Measurements from ENCODE around the gene METRN.

METRN gene

DNA sequence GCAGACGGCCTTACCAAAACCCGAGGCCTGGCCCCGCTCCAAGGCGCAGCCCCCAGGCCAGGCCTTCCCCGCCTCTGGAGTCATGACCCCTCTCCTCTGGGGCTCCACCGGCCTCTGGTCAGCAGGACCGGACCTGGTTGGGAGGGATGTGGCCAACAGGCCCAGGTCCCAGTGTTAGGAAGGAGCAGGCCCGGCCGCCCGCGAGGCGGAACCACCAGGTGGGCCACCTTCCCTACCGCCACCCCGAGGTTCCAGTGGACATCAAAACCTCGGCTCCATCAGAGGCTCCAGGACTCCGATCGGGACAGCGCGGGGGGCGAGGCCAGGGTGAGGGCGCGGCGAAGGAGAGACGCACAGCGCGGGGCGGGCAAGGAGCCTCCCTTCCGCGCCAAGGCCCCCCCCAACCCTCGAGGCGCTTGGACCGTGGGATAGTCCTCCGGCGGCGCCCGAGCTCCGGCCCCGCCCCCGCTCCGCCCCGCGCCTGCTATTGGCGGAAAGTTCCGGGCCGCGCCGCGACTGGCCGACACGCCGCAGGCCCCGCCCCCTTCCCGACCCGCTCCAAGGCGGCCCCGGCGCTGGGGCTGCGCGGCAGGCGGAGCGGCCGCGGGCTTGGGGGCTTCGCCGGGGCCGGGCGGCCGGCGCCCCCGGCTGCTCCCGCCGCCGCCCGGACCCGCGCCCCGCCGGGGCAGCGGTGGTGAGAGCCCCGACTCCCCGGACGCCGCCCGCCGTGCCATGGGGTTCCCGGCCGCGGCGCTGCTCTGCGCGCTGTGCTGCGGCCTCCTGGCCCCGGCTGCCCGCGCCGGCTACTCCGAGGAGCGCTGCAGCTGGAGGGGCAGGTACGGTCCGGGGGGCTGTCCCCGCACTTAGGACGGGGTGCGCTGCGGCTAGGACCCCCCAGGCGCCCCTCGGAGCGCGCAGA lies at the start of gene METRN:
Gene METRN (plus strand): TSS at position 561 of the 919 bp plus-strand sequence. CDS start 172 bp downstream, at position 733.
- H3K27ac Mint-ChIP-seq = no peak within 1 kb of the TSS
- H3K4me3 Mint-ChIP-seq = peak within 1 kb of the TSS; percentile 78
- H3K27me3 Mint-ChIP-seq = peaks cover 3% of the 10 kb centered on the region
- H3K36me3 Mint-ChIP-seq = no peaks in the 10 kb centered on the region
- no peaks in the 10 kb centered on the region for H3K9me3 Mint-ChIP-seq (ENCODE audit: low read depth)
- peaks cover 16% of the 10 kb centered on the region for H3K4me1 Mint-ChIP-seq (ENCODE audit: low read depth)

GRCh38 chr16:666572-666971 lies 48.3 kb upstream of the METRN start:
- Mint-ChIP-seq H3K4me3 (no peak overlapping the region), H3K36me3 (no peaks in the 10 kb centered on the region), H3K27me3 (no peaks in the 10 kb centered on the region), H3K27ac (no peak overlapping the region), H3K4me1 (ENCODE audit: low read depth) (peaks cover 6% of the 10 kb centered on the region), H3K9me3 (ENCODE audit: low read depth) (no peaks in the 10 kb centered on the region)

GRCh38 chr16:667113-667779 lies 47.7 kb upstream of the METRN start:
- no peaks in the 10 kb centered on the region for H3K27me3 Mint-ChIP-seq
- H3K4me1 Mint-ChIP-seq (ENCODE audit: low read depth) = peaks cover 6% of the 10 kb centered on the region
- H3K4me3 Mint-ChIP-seq = peak overlapping the region; percentile 81
- H3K27ac Mint-ChIP-seq = peak overlapping the region; percentile 82
- no peaks in the 10 kb centered on the region for H3K9me3 Mint-ChIP-seq (ENCODE audit: low read depth)
- H3K36me3 Mint-ChIP-seq = no peaks in the 10 kb centered on the region

DNA sequence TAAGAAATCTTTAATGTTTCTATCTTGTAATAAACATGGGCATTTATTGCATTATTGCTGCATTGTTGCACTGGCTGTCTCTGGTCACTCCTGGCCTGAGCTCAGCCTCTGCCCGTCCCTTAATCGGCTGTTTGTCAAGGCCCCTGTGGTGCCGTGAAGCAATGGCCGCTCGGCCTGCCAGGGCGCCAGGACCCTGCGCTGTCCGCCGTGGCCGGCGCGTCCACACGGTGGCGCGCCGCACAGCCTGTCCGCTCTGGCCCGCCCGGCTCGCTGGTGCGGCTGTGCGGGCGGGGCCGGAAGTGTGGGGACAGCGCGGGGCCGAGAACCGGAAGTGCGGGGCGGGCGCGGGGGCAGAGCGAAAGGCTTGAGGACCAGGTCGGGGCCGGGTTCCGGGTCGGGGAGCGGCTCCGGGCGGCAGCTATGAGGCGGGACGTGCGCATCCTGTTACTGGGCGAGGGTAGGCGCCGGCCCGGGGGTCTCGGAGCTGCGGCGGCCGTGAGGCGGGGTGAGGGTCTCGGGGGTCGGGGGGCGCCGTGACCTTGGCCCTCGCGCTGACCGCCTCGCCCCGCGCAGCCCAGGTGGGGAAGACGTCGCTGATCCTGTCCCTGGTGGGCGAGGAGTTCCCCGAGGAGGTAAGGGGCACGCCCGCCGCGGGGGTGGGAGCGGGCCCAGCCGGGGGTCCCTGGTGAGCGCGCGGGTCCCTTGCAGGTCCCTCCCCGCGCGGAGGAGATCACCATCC lies 47.0 kb upstream of the METRN start, which contains the start of gene RHOT2:
Gene RHOT2 (plus strand): TSS at position 353 of the 739 bp plus-strand sequence. CDS start 68 bp downstream, at position 421.
- H3K9me3 Mint-ChIP-seq (ENCODE audit: low read depth) = no peaks in the 10 kb centered on the region
- H3K27me3 Mint-ChIP-seq = no peaks in the 10 kb centered on the region

GRCh38 chr16:668519-669171 lies 46.3 kb upstream of the METRN start:
- Mint-ChIP-seq H3K9me3 (ENCODE audit: low read depth) (no peaks in the 10 kb centered on the region), H3K4me1 (ENCODE audit: low read depth) (peaks cover 6% of the 10 kb centered on the region), H3K27ac (no peak overlapping the region), H3K36me3 (no peaks in the 10 kb centered on the region), H3K27me3 (no peaks in the 10 kb centered on the region), H3K4me3 (peak overlapping the region; percentile 79)

More for the DNA sequence above, 47.0 kb upstream of the METRN start, which contains the start of gene RHOT2:
- peak within 1 kb of the TSS; percentile 81 for H3K4me3 Mint-ChIP-seq
- peak within 1 kb of the TSS; percentile 82 for H3K27ac Mint-ChIP-seq
- H3K36me3 Mint-ChIP-seq = no peaks in the 10 kb centered on the region
- H3K4me1 Mint-ChIP-seq (ENCODE audit: low read depth) = peaks cover 6% of the 10 kb centered on the region

GRCh38 chr16:669666-670065 lies 45.3 kb upstream of the METRN start:
- peaks cover 6% of the 10 kb centered on the region for H3K4me1 Mint-ChIP-seq (ENCODE audit: low read depth)
- no peaks in the 10 kb centered on the region for H3K27me3 Mint-ChIP-seq
- no peaks in the 10 kb centered on the region for H3K36me3 Mint-ChIP-seq
- H3K9me3 Mint-ChIP-seq (ENCODE audit: low read depth) = no peaks in the 10 kb centered on the region
- no peak overlapping the region for H3K27ac Mint-ChIP-seq
- peak overlapping the region; percentile 79 for H3K4me3 Mint-ChIP-seq

- peaks cover 9% of the 10 kb centered on the region for H3K4me1 Mint-ChIP-seq (ENCODE audit: low read depth)
- peak overlapping the region; percentile 56 for H3K4me3 Mint-ChIP-seq
- no peaks in the 10 kb centered on the region for H3K9me3 Mint-ChIP-seq (ENCODE audit: low read depth)
- H3K27me3 Mint-ChIP-seq = no peaks in the 10 kb centered on the region
- no peak overlapping the region for H3K27ac Mint-ChIP-seq
- no peaks in the 10 kb centered on the region for H3K36me3 Mint-ChIP-seq
These were observed 44.2 kb upstream of the METRN start for GRCh38 chr16:670485-671352.

GRCh38 chr16:671353-672131 lies 43.4 kb upstream of the METRN start:
- Mint-ChIP-seq H3K36me3 (no peaks in the 10 kb centered on the region), H3K27me3 (no peaks in the 10 kb centered on the region), H3K4me3 (no peak overlapping the region), H3K27ac (no peak overlapping the region), H3K9me3 (ENCODE audit: low read depth) (no peaks in the 10 kb centered on the region), H3K4me1 (ENCODE audit: low read depth) (peaks cover 9% of the 10 kb centered on the region)

DNA sequence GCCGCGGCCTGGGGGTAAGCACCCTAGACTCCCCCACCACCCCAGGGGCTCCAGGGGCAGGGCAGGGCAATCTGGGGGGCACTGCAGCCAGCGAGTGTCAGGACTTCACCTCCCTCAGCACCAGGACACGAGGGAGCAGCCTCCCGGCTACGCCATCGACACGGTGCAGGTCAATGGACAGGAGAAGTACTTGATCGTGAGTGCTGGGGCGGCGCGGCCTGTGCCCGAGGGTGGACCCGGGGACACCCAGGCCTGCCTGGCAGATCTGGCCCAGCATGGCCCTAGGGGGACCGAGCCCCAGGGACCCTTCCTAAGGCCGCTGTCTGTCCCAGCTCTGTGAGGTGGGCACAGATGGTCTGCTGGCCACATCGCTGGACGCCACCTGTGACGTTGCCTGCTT lies 42.5 kb upstream of the METRN start:
- Mint-ChIP-seq H3K9me3 (ENCODE audit: low read depth) (no peaks in the 10 kb centered on the region), H3K27ac (no peak overlapping the region), H3K4me1 (ENCODE audit: low read depth) (peaks cover 9% of the 10 kb centered on the region)

GRCh38 chr16:672851-673250 lies 42.1 kb upstream of the METRN start:
- Mint-ChIP-seq H3K27me3 (no peaks in the 10 kb centered on the region), H3K4me1 (ENCODE audit: low read depth) (peaks cover 5% of the 10 kb centered on the region), H3K36me3 (no peaks in the 10 kb centered on the region), H3K9me3 (ENCODE audit: low read depth) (no peaks in the 10 kb centered on the region), H3K27ac (no peak overlapping the region), H3K4me3 (no peak overlapping the region)

More for the DNA sequence above, 42.5 kb upstream of the METRN start:
- no peaks in the 10 kb centered on the region for H3K27me3 Mint-ChIP-seq
- no peaks in the 10 kb centered on the region for H3K36me3 Mint-ChIP-seq
- no peak overlapping the region for H3K4me3 Mint-ChIP-seq

GRCh38 chr16:673399-673991 lies 41.4 kb upstream of the METRN start:
- Mint-ChIP-seq H3K9me3 (ENCODE audit: low read depth) (no peaks in the 10 kb centered on the region), H3K27ac (no peak overlapping the region), H3K4me3 (no peak overlapping the region), H3K36me3 (no peaks in the 10 kb centered on the region), H3K4me1 (ENCODE audit: low read depth) (peaks cover 5% of the 10 kb centered on the region), H3K27me3 (no peaks in the 10 kb centered on the region)

DNA sequence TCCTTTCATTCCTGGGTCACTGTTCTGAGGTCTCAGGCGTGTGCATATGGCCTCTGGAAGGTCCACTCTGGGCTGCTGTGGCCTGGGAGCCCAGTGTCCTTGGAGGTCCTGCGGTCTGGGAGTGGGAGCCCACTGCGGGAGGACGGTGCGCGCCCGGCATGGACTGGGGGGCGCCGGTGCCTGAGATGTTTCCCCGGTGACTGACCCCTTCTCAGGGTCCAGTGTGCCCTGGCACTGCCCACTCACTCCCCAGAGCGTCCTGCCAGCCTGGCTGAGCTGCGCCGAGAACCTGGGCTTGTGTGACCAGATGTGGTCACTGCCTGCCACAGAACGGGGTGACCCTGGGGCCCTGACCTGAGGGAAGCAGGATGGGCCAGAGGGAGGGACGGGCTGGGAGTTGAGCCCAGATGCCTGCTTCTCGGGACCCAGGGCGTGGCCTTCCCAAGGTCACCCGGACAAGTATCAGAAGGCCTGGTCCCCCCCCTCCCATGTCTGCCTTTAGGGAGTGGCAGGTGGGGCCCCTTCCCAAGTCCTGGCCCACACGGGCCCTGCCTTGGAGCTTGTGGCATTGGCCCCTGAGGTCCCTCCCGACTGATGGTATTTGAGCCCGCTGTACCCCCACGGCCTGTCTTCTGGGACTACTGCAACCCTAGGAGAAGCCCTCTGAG lies 40.6 kb upstream of the METRN start:
- Mint-ChIP-seq H3K27me3 (no peaks in the 10 kb centered on the region), H3K36me3 (no peaks in the 10 kb centered on the region), H3K4me1 (ENCODE audit: low read depth) (peaks cover 7% of the 10 kb centered on the region), H3K27ac (no peak overlapping the region), H3K9me3 (ENCODE audit: low read depth) (no peaks in the 10 kb centered on the region), H3K4me3 (peak overlapping the region; percentile 35)

Measured in activated naive CD8-positive, alpha-beta T cell (primary cell).